ENCODE results near the gene DNAI7.

DNAI7 gene

GRCh38 chr12:25106818-25107217 lies 88.1 kb downstream of the DNAI7 start:
- no peak for DNase-seq (ENCODE audit: low read depth in 2 of 2, low spot score in 1 of 2)

- DNase-seq (ENCODE audit: low read depth in 2 of 2, low spot score in 1 of 2) = no peak
Observed at GRCh38 chr12:25102402-25102801, 92.6 kb downstream of the DNAI7 start.

GRCh38 chr12:25101092-25101445 lies 93.9 kb downstream of the DNAI7 start:
- no peak for DNase-seq (ENCODE audit: low read depth in 2 of 2, low spot score in 1 of 2)

GRCh38 chr12:25100194-25101091 lies 94.5 kb downstream of the DNAI7 start:
- DNase-seq (ENCODE audit: low read depth in 2 of 2, low spot score in 1 of 2) = no peak

GRCh38 chr12:25099010-25099409 lies 96.0 kb downstream of the DNAI7 start:
- no peak for DNase-seq (ENCODE audit: low read depth in 2 of 2, low spot score in 1 of 2)

GRCh38 chr12:25089738-25090137 lies 105.2 kb downstream of the DNAI7 start:
- DNase-seq (ENCODE audit: low read depth in 2 of 2, low spot score in 1 of 2) = no peak

GRCh38 chr12:25087596-25087995 lies 107.4 kb downstream of the DNAI7 start:
- no peak for DNase-seq (ENCODE audit: low read depth in 2 of 2, low spot score in 1 of 2)

GRCh38 chr12:25084816-25085215 lies 110.1 kb downstream of the DNAI7 start:
- no peak for DNase-seq (ENCODE audit: low read depth in 2 of 2, low spot score in 1 of 2)

GRCh38 chr12:25083211-25083610 lies 111.7 kb downstream of the DNAI7 start:
- DNase-seq (ENCODE audit: low read depth in 2 of 2, low spot score in 1 of 2) = no peak

GRCh38 chr12:25082628-25083027 lies 112.3 kb downstream of the DNAI7 start:
- no peak for DNase-seq (ENCODE audit: low read depth in 2 of 2, low spot score in 1 of 2)

- DNase-seq (ENCODE audit: low read depth in 2 of 2, low spot score in 1 of 2) = no peak
Observed at GRCh38 chr12:25079393-25079792, 115.6 kb downstream of the DNAI7 start.

- DNase-seq (ENCODE audit: low read depth in 2 of 2, low spot score in 1 of 2) = no peak
Observed at GRCh38 chr12:25074954-25075353, 120.0 kb downstream of the DNAI7 start.

GRCh38 chr12:25074113-25074512 lies 120.8 kb downstream of the DNAI7 start:
- no peak for DNase-seq (ENCODE audit: low read depth in 2 of 2, low spot score in 1 of 2)

- DNase-seq (ENCODE audit: low read depth in 2 of 2, low spot score in 1 of 2) = no peak
Observed at GRCh38 chr12:25072906-25073650, 121.9 kb downstream of the DNAI7 start.

- no peak for DNase-seq (ENCODE audit: low read depth in 2 of 2, low spot score in 1 of 2)
Observed at GRCh38 chr12:25071366-25071765, 123.6 kb downstream of the DNAI7 start.

- no peak for DNase-seq (ENCODE audit: low read depth in 2 of 2, low spot score in 1 of 2)
Observed at GRCh38 chr12:25069224-25069623, 125.7 kb downstream of the DNAI7 start.

- DNase-seq (ENCODE audit: low read depth in 2 of 2, low spot score in 1 of 2) = no peak
Observed at GRCh38 chr12:25065035-25065434, 129.9 kb downstream of the DNAI7 start.

- no peak for DNase-seq (ENCODE audit: low read depth in 2 of 2, low spot score in 1 of 2)
Observed at GRCh38 chr12:25063873-25064628, 130.9 kb downstream of the DNAI7 start.

GRCh38 chr12:25058658-25059058 lies 136.3 kb downstream of the DNAI7 start:
- no peak for DNase-seq (ENCODE audit: low read depth in 2 of 2, low spot score in 1 of 2)

Data from stimulated activated CD8-positive, alpha-beta memory T cell treated with anti-CD3 and anti-CD28 coated beads, Interleukin-4, amount 100 ng/mL, for 4 hours (primary cell).